Upper lobe of right lung (tissue), 1 donor: Measurements from ENCODE around the gene SEC24A. TPM values are rescaled to one million over a fixed set of nuclear protein-coding genes. Genes with fewer than 3 reads are reported as not detected.
"Not testable (repeated sequence)": the region's sequence is repeated elsewhere in the genome, so short reads cannot be mapped to it uniquely, and the experiment has no call there.

Experiments used
- ATAC-seq: fragments of 200-7000 bp; cut with Tn5 transposase; one replicate; pipeline ENCODE4 v1.9.1; 2020; ENCODE audit warnings: mild to moderate bottlenecking, moderate library complexity
- DNase-seq: peaks from one replicate; pipeline ENCODE4 v3.0.0-alpha.2; 2020
- H3K27ac ChIP-seq: fragments of 200-600 bp; one replicate; pipeline ENCODE4 v1.8.0; 2022
- H3K27me3 ChIP-seq: fragments of 200-600 bp; one replicate; pipeline ENCODE4 v1.8.0; 2022; ENCODE audit warnings: mild to moderate bottlenecking
- H3K36me3 ChIP-seq: fragments of 200-600 bp; one replicate; pipeline ENCODE4 v1.8.0; 2022
- H3K4me1 ChIP-seq: fragments of 200-600 bp; one replicate; pipeline ENCODE4 v1.8.0; 2022
- H3K4me3 ChIP-seq: fragments of 200-600 bp; one replicate; pipeline ENCODE4 v1.8.0; 2022; ENCODE audit warnings: mild to moderate bottlenecking
- H3K9me3 ChIP-seq: fragments of 200-600 bp; one replicate; pipeline ENCODE4 v1.8.0; 2022
- intact Hi-C: fragments of 100-400 bp; cut with DNase I; formaldehyde crosslinking; loops from one replicate; pipeline ENCODE4 v1.11.0; 2022
- total RNA-seq: library from RNA; stranded (reverse); fragmentation: NEBNext Ultra II Directional; extraction: Animal tissue kit (Norgen Biotek cat#: 25700); gene quantifications from one replicate; pipeline ENCODE4 v1.2.1, GENCODE V29; 2021
- TF ChIP-seq, protein P1 (sequence below): fragments of 200-600 bp; IDR thresholded peaks from one replicate; pipeline ENCODE4 v1.8.0; 2022; ENCODE audit warnings: antibody characterized with exemption
- donor health status: DM: no; HTN: yes; CAD: no; lungs with severe emphysema.

The SEC24A gene
- total RNA-seq, 1 donor from 2014 or later = 21.7 TPM

DNA sequence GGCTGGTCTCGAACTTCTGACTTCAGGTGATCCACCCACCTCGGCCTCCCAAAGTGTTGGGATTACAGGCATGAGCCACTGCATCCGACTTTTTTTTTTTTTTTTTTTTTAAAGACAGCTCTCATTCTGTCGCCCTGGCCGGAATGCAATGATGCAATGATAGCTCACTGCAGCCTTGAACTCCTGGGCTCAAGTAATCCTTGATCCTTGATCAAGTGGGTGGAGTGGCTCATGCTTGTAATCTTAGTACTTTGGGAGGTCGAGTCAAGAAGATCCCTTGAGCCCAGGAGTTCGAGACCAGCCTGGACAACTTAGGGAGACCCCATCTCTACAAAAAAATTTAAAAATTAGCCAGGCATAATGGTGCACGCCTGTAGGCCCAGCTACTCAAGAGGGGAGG lies 8.1 kb downstream of the SEC24A start:
- DNase-seq (no peak), ATAC-seq (no peak)
- intact Hi-C loops = no loop called here
- Histone ChIP-seq H3K4me1 (no peaks in the 10 kb centered on the region), H3K27me3 (no peaks in the 10 kb centered on the region), H3K4me3 (no peak overlapping the region), H3K9me3 (no peaks in the 10 kb centered on the region), H3K27ac (no peak overlapping the region), H3K36me3 (peaks cover 15% of the 10 kb centered on the region)
- TF ChIP-seq, protein P1, sequence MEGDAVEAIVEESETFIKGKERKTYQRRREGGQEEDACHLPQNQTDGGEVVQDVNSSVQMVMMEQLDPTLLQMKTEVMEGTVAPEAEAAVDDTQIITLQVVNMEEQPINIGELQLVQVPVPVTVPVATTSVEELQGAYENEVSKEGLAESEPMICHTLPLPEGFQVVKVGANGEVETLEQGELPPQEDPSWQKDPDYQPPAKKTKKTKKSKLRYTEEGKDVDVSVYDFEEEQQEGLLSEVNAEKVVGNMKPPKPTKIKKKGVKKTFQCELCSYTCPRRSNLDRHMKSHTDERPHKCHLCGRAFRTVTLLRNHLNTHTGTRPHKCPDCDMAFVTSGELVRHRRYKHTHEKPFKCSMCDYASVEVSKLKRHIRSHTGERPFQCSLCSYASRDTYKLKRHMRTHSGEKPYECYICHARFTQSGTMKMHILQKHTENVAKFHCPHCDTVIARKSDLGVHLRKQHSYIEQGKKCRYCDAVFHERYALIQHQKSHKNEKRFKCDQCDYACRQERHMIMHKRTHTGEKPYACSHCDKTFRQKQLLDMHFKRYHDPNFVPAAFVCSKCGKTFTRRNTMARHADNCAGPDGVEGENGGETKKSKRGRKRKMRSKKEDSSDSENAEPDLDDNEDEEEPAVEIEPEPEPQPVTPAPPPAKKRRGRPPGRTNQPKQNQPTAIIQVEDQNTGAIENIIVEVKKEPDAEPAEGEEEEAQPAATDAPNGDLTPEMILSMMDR = no peak

DNA sequence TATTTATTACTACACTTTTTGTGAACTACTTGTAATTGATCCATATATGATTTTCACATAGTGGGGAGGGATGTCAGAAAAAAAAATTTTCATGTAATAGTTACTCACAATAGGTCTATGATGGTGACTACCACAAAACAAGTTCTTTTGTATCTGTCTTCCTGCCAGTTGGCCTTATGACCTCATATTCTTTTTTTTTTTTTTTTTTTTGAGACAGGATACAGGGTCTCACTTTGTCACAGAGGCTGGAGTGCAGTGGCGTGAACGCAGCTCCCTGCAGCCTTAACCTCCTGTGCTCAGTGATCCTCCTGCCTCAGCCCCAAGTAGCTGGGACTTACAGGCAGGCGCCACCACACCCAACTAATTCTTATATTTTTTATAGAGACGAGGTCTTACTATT lies 10.9 kb downstream of the SEC24A start:
- Histone ChIP-seq H3K36me3 (peaks cover 42% of the 10 kb centered on the region), H3K9me3 (no peaks in the 10 kb centered on the region), H3K27me3 (no peaks in the 10 kb centered on the region), H3K27ac (no peak overlapping the region), H3K4me3 (no peak overlapping the region), H3K4me1 (no peaks in the 10 kb centered on the region)
- intact Hi-C loops = no loop called here
- no peak for ATAC-seq
- DNase-seq = no peak
- TF ChIP-seq, protein P1 = no peak

DNA sequence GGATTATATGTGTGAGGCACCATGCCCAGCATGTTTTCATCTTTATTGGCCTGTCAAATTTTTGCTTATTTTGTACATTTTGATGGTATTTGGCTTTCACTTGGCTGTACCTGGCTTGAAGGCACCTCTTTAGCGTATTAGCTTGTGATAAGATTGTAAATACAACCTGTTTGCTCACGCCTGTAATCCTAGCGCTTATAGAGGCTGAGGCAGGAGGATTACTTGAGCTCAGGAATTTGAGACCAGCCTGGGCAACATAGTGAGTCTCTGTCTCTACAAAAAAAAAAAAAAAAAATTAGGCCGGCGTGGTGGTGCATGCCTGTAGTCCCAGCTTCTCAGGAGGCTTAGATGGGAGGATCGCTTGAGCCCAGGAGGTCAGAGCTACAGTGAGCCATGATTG lies 11.3 kb downstream of the SEC24A start:
- no peaks in the 10 kb centered on the region for H3K27me3 ChIP-seq
- TF ChIP-seq, protein P1 = no peak
- H3K27ac ChIP-seq = no peak overlapping the region
- H3K36me3 ChIP-seq = peaks cover 42% of the 10 kb centered on the region
- no peak for DNase-seq
- intact Hi-C loops = no loop called here
- no peak overlapping the region for H3K4me3 ChIP-seq
- no peaks in the 10 kb centered on the region for H3K9me3 ChIP-seq
- H3K4me1 ChIP-seq = no peaks in the 10 kb centered on the region
- no peak for ATAC-seq

DNA sequence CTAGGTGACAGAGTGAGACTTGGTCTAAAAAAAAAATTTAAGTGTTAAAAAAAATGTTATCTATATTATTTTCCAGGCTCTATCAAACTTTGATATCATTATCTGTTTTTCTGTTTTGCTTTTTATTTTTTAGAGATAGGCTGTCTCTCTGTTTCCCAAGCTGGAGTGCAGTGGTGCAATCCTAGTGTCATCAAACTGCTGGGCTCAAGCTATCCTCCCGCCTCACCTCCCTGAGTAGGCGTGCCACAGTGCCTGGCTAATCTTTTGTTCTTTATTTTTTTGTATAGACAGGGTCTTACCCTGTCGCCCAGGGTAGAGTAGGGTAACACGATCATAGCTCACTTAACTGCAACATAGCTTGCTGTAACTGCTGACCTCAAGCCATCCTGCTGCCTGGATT lies 14.4 kb downstream of the SEC24A start:
- intact Hi-C loops = no loop called here
- Histone ChIP-seq H3K27me3 (no peaks in the 10 kb centered on the region), H3K4me3 (no peak overlapping the region), H3K27ac (no peak overlapping the region), H3K36me3 (peaks cover 54% of the 10 kb centered on the region), H3K9me3 (no peaks in the 10 kb centered on the region), H3K4me1 (no peaks in the 10 kb centered on the region)
- DNase-seq (peak; percentile 2), ATAC-seq (no peak)
- TF ChIP-seq, protein P1 = no peak

DNA sequence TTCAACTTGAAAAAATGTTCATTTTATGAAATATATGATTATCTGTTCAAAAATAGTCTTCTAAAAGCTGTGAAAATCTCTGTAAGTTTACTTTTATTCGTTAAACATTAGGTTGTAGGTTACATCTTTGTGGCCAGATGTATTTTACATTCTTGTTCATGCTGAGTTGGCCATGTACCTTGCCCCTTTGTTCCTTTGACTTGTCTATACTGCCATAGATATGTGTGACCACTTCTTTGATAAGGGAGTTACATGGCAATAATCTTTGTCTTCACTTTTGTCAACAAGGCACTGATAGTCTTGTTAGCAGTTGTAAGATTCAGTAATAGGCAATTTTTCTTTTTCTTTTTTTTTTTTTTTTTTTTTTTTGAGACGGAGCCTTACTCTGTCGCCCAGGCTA lies 15.9 kb downstream of the SEC24A start:
- Histone ChIP-seq H3K36me3 (peaks cover 69% of the 10 kb centered on the region), H3K27ac (no peak overlapping the region), H3K4me1 (no peaks in the 10 kb centered on the region), H3K9me3 (no peaks in the 10 kb centered on the region), H3K27me3 (no peaks in the 10 kb centered on the region), H3K4me3 (no peak overlapping the region)
- TF ChIP-seq, protein P1 = no peak
- ATAC-seq (no peak), DNase-seq (no peak)
- intact Hi-C loops = no loop called here

DNA sequence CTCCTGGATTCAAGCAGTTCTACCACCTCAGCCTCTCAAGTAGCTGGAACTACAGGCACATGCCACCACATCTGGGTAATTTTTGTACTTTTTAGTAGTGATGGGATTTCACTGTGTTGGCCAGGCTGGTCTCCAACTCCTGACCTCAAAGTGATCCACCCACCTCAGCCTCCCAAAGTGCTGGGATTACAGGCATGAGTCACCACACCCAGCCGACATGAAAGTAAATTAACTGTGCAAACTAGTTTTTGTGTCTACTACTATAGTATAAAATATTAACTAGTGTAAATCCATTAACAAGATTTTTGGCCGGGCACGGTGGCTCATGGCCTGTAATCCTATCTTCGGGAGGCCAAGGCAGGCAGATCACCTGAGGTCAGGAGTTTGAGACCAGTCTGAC lies 25.0 kb downstream of the SEC24A start:
- peaks cover 99% of the 10 kb centered on the region for H3K36me3 ChIP-seq

DNA sequence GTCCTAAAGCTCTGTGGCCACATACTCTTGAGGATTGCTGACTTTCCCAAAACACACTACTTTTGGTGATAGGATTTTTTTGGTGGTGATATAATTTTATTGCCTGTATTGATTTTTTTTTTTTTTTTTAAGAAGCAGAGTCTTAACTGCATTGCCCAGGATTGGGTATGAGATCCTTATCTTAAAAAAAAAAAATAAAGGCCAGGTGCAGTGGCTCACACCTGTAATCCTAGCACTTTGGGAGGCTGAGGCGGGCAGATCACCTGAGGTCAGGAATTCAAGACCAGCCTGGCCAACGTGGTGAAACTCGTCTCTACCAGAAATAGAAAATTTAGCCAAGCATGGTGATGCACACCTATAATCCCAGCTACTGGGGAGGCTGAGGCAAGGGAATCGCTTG lies 28.8 kb downstream of the SEC24A start:
- H3K9me3 ChIP-seq, H3K27me3 ChIP-seq, H3K4me1 ChIP-seq, intact Hi-C loops, H3K27ac ChIP-seq, H3K4me3 ChIP-seq, DNase-seq, ATAC-seq: not testable (repeated sequence)
- H3K36me3 ChIP-seq = peaks cover 99% of the 10 kb centered on the region

More for the DNA sequence above, 25.0 kb downstream of the SEC24A start:
- H3K27me3 ChIP-seq, DNase-seq, H3K4me1 ChIP-seq, intact Hi-C loops, H3K27ac ChIP-seq, ATAC-seq, H3K4me3 ChIP-seq, H3K9me3 ChIP-seq: not testable (repeated sequence)

DNA sequence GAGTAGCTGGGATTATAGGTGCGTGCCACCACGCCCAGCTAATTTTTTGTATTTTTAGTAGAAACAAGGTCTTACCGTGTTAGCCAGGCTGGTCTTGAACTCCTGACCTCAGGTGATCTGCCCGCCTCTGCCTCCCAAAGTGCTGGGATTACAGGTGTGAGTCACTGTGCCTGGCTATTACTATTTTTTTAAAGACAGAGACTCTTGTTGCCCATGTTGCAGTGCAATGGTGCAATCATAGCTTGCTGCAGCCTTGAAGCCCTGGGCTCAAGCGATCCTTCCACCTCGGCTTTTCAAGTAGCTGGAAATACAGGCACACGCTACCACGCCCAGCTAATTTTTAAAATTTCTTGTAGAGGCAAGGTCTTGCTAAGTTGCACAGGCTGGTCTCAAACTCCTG lies 41.6 kb downstream of the SEC24A start:
- DNase-seq, H3K27me3 ChIP-seq, H3K4me1 ChIP-seq, H3K9me3 ChIP-seq, H3K27ac ChIP-seq, intact Hi-C loops, H3K4me3 ChIP-seq, ATAC-seq: not testable (repeated sequence)
- peaks cover 95% of the 10 kb centered on the region for H3K36me3 ChIP-seq
